ENCODE results near the gene LAX1.

- TF ChIP-seq CTCF (IDR thresholded peaks at IDR 0.05; ENCODE audit: insufficient read depth, low read depth, low read length) (no peak), EZH2 (IDR thresholded peaks at IDR 0.05; ENCODE audit: insufficient read depth, low read length) (no peak)
Observed at GRCh38 chr1:203794764-203795440, 29.9 kb downstream of the LAX1 start.
